ENCODE measurements around the gene AGK. TPM values are rescaled to one million over a fixed set of nuclear protein-coding genes. Genes with fewer than 3 reads are reported as not detected.

The AGK gene
- total and polyA plus RNA-seq, 2 donors (not counting 1 experiment from before 2014, with no cell fraction given) = 12.8 to 26.1 TPM

Other genes starting within 250 kb of the AGK start
- gene DENND11, start 150.8 kb downstream of the AGK start, total RNA-seq = 79.5 and 85.9 TPM in 2 replicates
- 26.4 and 27.8 TPM in 2 replicates for gene DENND11, start 150.8 kb downstream of the AGK start, polyA plus RNA-seq
- gene WEE2, start 156.9 kb downstream of the AGK start, total RNA-seq = not detected in 2 replicates
- gene WEE2, start 156.9 kb downstream of the AGK start, polyA plus RNA-seq = not detected in 2 replicates
- gene SSBP1, start 186.9 kb downstream of the AGK start, total RNA-seq = 89.1 and 93.6 TPM in 2 replicates
- gene SSBP1, start 186.9 kb downstream of the AGK start, polyA plus RNA-seq = 37.2 and 60.3 TPM in 2 replicates
- gene TAS2R3, start 212.7 kb downstream of the AGK start, total RNA-seq = 8.6 and 9.5 TPM in 2 replicates
- not detected in 2 replicates for gene TAS2R3, start 212.7 kb downstream of the AGK start, polyA plus RNA-seq
- 5.4 and 6.7 TPM in 2 replicates for gene TAS2R4, start 225.3 kb downstream of the AGK start, total RNA-seq
- 0.22 and 0.39 TPM in 2 replicates for gene TAS2R4, start 225.3 kb downstream of the AGK start, polyA plus RNA-seq
- 3.6 and 6.5 TPM in 2 replicates for gene TAS2R5, start 238.8 kb downstream of the AGK start, total RNA-seq
- gene TAS2R5, start 238.8 kb downstream of the AGK start, polyA plus RNA-seq = 1.3 and 2.6 TPM in 2 replicates